Measurements from ENCODE around the gene MRM1. TPM values are rescaled to one million over a fixed set of nuclear protein-coding genes. Genes with fewer than 3 reads are reported as not detected.

MRM1 gene
- total RNA-seq, 1 donor from 2014 or later = 8.7 TPM

- intact Hi-C loops (cut with micrococcal nuclease) = no loop called here
Measured at GRCh38 chr17:36597226-36597625, 4.2 kb upstream of the MRM1 start.

GRCh38 chr17:36597866-36598777 is 3.3 kb upstream of the MRM1 start:
- Histone ChIP-seq H3K27ac (replicated peaks) (no peak overlapping the region), H3K4me3 (no peak overlapping the region), H3K4me1 (peaks cover 43% of the 10 kb centered on the region), H3K36me3 (peaks cover 2% of the 10 kb centered on the region), H3K27me3 (ENCODE audit: low read depth) (no peaks in the 10 kb centered on the region), H3K9me3 (replicated peaks) (no peaks in the 10 kb centered on the region)
- intact Hi-C loops (cut with micrococcal nuclease) = no loop called here
- no peak for DNase-seq
- no peak for TF ChIP-seq CTCF (IDR thresholded peaks at IDR 0.05; ENCODE audit: borderline replicate concordance)

More at GRCh38 chr17:36597226-36597625, 4.2 kb upstream of the MRM1 start:
- no peak for DNase-seq
- Histone ChIP-seq H3K4me1 (peaks cover 43% of the 10 kb centered on the region), H3K9me3 (replicated peaks) (no peaks in the 10 kb centered on the region), H3K36me3 (peaks cover 2% of the 10 kb centered on the region), H3K27me3 (ENCODE audit: low read depth) (no peaks in the 10 kb centered on the region), H3K27ac (replicated peaks) (no peak overlapping the region), H3K4me3 (no peak overlapping the region)
- no peak for TF ChIP-seq CTCF (IDR thresholded peaks at IDR 0.05; ENCODE audit: borderline replicate concordance)

GRCh38 chr17:36598951-36599401 is 2.4 kb upstream of the MRM1 start:
- Histone ChIP-seq H3K4me1 (peaks cover 43% of the 10 kb centered on the region), H3K27me3 (ENCODE audit: low read depth) (no peaks in the 10 kb centered on the region), H3K27ac (replicated peaks) (no peak overlapping the region), H3K9me3 (replicated peaks) (no peaks in the 10 kb centered on the region), H3K4me3 (no peak overlapping the region), H3K36me3 (peaks cover 2% of the 10 kb centered on the region)
- intact Hi-C loops (cut with micrococcal nuclease) = no loop called here
- no peak for DNase-seq
- no peak for TF ChIP-seq CTCF (IDR thresholded peaks at IDR 0.05; ENCODE audit: borderline replicate concordance)

- Histone ChIP-seq H3K4me1 (peaks cover 38% of the 10 kb centered on the region), H3K4me3 (no peak overlapping the region), H3K27ac (replicated peaks) (no peak overlapping the region), H3K36me3 (peaks cover 2% of the 10 kb centered on the region), H3K9me3 (replicated peaks) (no peaks in the 10 kb centered on the region), H3K27me3 (ENCODE audit: low read depth) (no peaks in the 10 kb centered on the region)
- intact Hi-C loops (cut with micrococcal nuclease) = no loop called here
- DNase-seq = no peak
- TF ChIP-seq CTCF (IDR thresholded peaks at IDR 0.05; ENCODE audit: borderline replicate concordance) = no peak
Measured at GRCh38 chr17:36599546-36600250, 1.7 kb upstream of the MRM1 start.

- peak overlapping the region; percentile 89 for H3K4me3 ChIP-seq
- intact Hi-C loops (cut with micrococcal nuclease) = no loop called here
Measured at GRCh38 chr17:36600465-36600864, 918 bp upstream of the MRM1 start.

More at GRCh38 chr17:36600465-36600864, 918 bp upstream of the MRM1 start:
- Histone ChIP-seq H3K36me3 (peaks cover 2% of the 10 kb centered on the region), H3K27me3 (ENCODE audit: low read depth) (no peaks in the 10 kb centered on the region), H3K9me3 (replicated peaks) (no peaks in the 10 kb centered on the region), H3K27ac (replicated peaks) (peak overlapping the region; percentile 90), H3K4me1 (peaks cover 37% of the 10 kb centered on the region)
- no peak for DNase-seq
- TF ChIP-seq CTCF (IDR thresholded peaks at IDR 0.05; ENCODE audit: borderline replicate concordance) = no peak
